Neural progenitor cell (in vitro differentiated cells): ENCODE results near the gene SERPINB10.

Experiments
- EZH2 ChIP-seq: fragments of 200-600 bp; sonication (generic); IDR thresholded peaks from 2 replicates; pipeline ENCODE4 v1.6.1; 2017; ENCODE audit warnings: antibody characterized with exemption, mild to moderate bottlenecking, moderate library complexity
- TF ChIP-seq, protein P1 (sequence below): fragments of 200-600 bp; sonication (generic); IDR thresholded peaks from 2 replicates; pipeline ENCODE4 v1.5.1; 2017; ENCODE audit warnings: antibody characterized with exemption, mild to moderate bottlenecking

DNA sequence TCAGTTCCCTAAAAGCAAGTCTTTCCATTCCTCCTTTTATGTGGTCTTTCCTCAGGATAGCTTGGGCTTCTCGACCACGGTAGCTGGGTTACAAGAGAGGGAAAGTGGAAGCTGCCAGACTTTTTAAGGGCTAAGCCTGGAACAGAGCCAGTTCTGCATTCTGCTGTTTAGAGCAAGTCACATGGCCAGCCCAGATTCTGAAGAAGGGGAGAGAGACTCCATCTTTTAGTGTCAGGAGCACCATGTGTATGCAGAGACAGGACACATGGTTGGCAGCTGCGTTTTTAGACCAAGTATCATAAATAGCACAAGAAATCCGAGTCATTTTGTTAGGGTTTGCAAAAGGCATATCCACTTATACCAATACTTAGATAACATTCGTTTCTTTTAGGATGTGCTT lies 46.1 kb downstream of the SERPINB10 start:
- TF ChIP-seq, protein P1, sequence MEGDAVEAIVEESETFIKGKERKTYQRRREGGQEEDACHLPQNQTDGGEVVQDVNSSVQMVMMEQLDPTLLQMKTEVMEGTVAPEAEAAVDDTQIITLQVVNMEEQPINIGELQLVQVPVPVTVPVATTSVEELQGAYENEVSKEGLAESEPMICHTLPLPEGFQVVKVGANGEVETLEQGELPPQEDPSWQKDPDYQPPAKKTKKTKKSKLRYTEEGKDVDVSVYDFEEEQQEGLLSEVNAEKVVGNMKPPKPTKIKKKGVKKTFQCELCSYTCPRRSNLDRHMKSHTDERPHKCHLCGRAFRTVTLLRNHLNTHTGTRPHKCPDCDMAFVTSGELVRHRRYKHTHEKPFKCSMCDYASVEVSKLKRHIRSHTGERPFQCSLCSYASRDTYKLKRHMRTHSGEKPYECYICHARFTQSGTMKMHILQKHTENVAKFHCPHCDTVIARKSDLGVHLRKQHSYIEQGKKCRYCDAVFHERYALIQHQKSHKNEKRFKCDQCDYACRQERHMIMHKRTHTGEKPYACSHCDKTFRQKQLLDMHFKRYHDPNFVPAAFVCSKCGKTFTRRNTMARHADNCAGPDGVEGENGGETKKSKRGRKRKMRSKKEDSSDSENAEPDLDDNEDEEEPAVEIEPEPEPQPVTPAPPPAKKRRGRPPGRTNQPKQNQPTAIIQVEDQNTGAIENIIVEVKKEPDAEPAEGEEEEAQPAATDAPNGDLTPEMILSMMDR: no peak
- TF ChIP-seq EZH2: no peak
